Adipocyte (in vitro differentiated cells): Measurements from ENCODE around the gene ARTN.

ENCODE experiments used
- DNase-seq: peaks from one replicate; pipeline ENCODE4 v3.0.0-alpha.2; 2015; ENCODE audit warnings: low read depth
- H3K27me3 ChIP-seq: replicated peaks from 2 replicates; pipeline ENCODE4 v1.7.0; 2013; ENCODE audit warnings: mild to moderate bottlenecking, low read length, moderate library complexity; ENCODE audit not compliant: control insufficient read depth, insufficient read depth
- H3K36me3 ChIP-seq: 2 replicates; pipeline ENCODE4 v1.7.0; 2013; ENCODE audit warnings: low read length, mild to moderate bottlenecking, moderate library complexity; ENCODE audit not compliant: control insufficient read depth, insufficient read depth, severe bottlenecking
- H3K4me1 ChIP-seq: 2 replicates; pipeline ENCODE4 v1.7.0; 2013; ENCODE audit warnings: mild to moderate bottlenecking, low read length, moderate library complexity; ENCODE audit not compliant: control insufficient read depth, insufficient read depth
- H3K4me3 ChIP-seq: 2 replicates; pipeline ENCODE4 v1.7.0; 2013; ENCODE audit warnings: mild to moderate bottlenecking, low read length, moderate library complexity
- H3K9ac ChIP-seq: 2 replicates; pipeline ENCODE4 v1.7.0; 2013; ENCODE audit warnings: mild to moderate bottlenecking, low read length, moderate library complexity
- H3K9me3 ChIP-seq: 2 replicates; pipeline ENCODE4 v1.7.0; 2013; ENCODE audit warnings: mild to moderate bottlenecking, low read length, moderate library complexity; ENCODE audit not compliant: control insufficient read depth

The ARTN gene

DNA sequence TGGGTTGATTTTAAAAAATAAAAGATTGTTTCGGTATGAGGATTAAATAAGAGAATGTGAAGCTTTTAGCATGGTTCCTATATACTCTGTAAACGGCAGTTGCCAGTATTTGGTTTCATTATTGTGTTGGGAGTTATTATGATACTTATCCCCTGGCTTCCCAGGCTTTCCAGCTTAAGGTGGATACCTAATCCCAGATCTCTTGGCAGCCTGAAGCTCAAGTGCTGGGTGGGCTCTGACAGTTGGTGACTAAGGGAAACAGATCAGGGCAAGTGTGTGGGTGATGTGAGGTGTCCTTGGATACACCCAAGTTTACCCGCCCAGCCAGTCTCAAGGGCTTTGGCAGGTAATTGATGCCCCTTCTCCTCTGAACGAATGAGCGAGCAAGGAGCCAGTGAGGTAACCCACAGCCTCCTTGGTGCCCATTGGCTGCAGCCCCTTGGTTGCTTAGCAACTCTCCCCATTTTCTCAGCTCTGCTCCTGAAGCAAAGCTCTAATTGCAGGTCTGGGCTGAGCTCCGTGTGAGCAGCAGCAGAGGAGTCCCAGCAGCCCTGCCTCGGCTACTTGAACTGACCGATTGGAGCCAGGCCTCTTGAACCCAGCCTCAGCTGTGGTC, 19.2 kb downstream of the ARTN start:
- Histone ChIP-seq H3K27me3 (no peaks in the 10 kb centered on the region), H3K36me3 (peaks cover 31% of the 10 kb centered on the region), H3K9ac (no peak overlapping the region), H3K9me3 (no peaks in the 10 kb centered on the region), H3K4me1 (peaks cover 17% of the 10 kb centered on the region), H3K4me3 (no peak overlapping the region)
- no peak for DNase-seq

DNA sequence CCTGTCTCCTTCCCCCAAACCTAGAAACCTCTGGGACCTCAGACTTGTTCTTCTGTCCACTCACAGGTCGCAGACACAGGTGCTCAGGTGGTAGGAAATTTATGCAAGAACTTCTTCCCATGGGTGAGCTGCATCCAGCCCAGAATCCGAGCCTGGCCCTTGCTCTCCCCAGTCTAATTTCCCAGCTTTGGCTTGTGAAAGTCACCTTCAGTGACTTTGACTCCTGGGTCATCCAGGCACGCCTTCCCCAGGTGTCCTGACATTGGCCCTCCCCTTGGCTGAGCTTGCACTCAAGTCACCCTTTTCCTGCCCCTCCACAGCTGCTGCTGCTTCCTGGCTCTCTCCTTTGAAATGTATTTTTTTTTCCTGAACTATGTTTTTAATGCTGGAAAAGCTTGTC, 19.8 kb downstream of the ARTN start:
- Histone ChIP-seq H3K36me3 (peaks cover 36% of the 10 kb centered on the region), H3K9ac (no peak overlapping the region), H3K4me3 (no peak overlapping the region), H3K27me3 (no peaks in the 10 kb centered on the region), H3K4me1 (peaks cover 12% of the 10 kb centered on the region), H3K9me3 (no peaks in the 10 kb centered on the region)
- no peak for DNase-seq

DNA sequence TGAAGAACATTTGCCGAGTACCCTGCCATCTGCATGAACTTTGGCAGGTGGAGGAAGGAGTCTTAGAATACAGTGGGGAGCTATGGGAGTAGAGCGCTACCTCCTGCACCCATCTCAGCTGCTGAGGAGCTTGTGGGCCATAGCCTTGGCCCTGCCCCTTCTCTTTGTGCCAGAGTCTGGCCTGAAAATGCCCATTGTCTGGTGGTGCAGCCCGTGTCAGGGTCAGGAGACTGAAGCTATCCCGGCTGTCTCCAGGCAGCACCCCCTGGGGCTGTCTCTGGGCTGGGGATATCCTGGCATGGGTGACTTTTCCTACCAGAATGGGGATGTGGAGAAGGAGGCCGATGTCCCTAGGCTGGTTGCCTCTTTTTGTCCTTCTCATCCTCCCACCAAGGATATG, 20.4 kb downstream of the ARTN start:
- DNase-seq: no peak
- Histone ChIP-seq H3K9ac (no peak overlapping the region), H3K27me3 (no peaks in the 10 kb centered on the region)

DNA sequence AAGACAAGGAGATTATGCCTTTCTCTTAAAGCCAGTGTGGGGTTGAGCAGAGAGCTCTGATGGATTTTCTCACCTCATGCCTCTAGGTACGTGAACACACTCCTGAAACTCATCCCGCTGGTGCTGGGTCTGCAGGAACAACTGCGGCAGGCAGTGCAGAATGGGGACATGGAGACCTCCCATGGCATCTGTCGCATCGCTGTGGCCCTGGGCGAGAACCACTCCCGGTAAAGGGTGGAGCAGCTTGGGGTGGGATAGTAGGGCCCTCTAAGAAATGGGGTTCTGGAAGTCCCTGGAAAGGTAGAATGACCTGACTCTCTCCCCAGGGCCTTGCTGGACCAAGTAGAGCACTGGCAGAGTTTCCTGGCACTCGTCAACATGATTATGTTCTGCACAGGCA, 22.6 kb downstream of the ARTN start:
- Histone ChIP-seq H3K4me1 (peaks cover 7% of the 10 kb centered on the region), H3K9me3 (no peaks in the 10 kb centered on the region), H3K9ac (no peak overlapping the region), H3K4me3 (no peak overlapping the region), H3K36me3 (peaks cover 51% of the 10 kb centered on the region), H3K27me3 (no peaks in the 10 kb centered on the region)
- no peak for DNase-seq

More for the DNA sequence above, 20.4 kb downstream of the ARTN start:
- no peaks in the 10 kb centered on the region for H3K9me3 ChIP-seq
- H3K4me3 ChIP-seq: no peak overlapping the region
- peaks cover 43% of the 10 kb centered on the region for H3K36me3 ChIP-seq
- H3K4me1 ChIP-seq: peaks cover 7% of the 10 kb centered on the region

DNA sequence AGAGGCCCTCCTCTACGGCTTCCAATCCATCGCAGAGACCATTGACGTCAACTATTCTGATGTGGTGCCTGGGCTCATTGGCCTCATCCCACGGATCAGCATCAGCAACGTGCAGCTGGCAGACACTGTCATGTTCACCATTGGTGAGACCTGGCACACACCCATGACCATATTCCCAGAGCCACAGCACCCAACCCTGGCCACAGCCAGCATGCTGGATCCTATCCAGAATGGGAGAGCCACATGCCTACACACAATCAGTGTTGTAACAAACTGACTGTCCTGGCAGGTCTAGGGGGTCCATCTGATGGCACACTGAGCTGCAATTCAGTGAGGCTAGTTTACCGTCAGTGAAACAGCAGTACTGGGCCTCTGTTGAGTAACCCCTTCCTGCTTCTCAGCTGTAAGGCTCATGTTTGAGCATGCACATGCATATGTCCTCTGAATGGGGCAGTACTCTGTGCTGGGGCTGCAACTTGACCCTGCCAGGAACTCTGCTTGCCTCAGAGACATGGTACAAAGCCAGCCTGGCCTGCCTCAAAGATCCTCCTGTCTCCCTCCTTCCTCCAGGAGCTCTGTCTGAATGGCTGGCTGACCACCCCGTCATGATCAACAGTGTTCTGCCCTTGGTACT, 23.9 kb downstream of the ARTN start:
- peaks cover 64% of the 10 kb centered on the region for H3K36me3 ChIP-seq
- no peak for DNase-seq
- no peaks in the 10 kb centered on the region for H3K4me1 ChIP-seq
- no peak overlapping the region for H3K9ac ChIP-seq
- no peak overlapping the region for H3K4me3 ChIP-seq
- no peaks in the 10 kb centered on the region for H3K9me3 ChIP-seq
- H3K27me3 ChIP-seq: no peaks in the 10 kb centered on the region

DNA sequence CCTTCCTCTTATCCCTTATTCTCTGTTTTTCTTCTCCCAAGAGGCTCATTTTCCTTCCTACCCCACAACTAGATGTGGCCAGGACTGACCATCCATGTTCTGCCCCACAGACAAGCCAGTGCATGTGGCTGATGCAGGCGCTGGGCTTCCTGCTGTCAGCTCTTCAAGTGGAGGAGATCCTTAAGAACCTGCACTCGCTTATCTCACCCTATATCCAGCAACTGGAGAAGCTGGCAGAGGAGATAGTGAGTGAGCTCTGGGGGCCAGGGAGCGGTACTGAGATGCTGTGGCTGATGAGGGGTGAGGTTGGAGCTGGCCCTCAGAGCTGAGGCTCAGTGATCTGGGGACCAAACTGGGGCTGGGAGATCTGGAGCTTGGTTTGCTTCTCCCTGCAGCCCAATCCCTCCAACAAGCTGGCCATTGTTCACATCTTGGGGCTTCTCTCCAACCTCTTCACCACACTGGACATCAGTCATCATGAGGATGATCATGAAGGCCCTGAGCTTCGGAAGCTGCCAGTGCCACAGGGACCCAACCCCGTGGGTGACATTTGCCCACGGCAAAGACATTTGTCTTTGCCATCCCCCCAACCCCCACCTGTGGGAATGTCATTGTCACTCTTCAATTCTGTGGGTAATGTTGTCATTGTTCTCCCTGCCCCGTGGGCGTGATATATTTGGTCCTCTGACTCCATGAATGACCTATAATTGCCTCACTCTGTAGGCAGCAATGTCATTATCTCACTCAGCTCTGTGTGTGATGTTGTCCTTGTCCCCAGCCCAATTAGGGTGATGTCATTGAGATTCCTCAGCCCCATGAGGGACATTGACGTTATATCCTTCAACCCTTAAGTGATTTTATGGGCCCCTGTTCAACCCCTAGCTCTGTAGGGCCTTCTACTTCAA, 25.0 kb downstream of the ARTN start:
- H3K4me3 ChIP-seq: no peak overlapping the region
- H3K4me1 ChIP-seq: no peaks in the 10 kb centered on the region
- H3K36me3 ChIP-seq: peaks cover 72% of the 10 kb centered on the region
- no peak overlapping the region for H3K9ac ChIP-seq
- H3K27me3 ChIP-seq: no peaks in the 10 kb centered on the region
- H3K9me3 ChIP-seq: no peaks in the 10 kb centered on the region
- DNase-seq: no peak

DNA sequence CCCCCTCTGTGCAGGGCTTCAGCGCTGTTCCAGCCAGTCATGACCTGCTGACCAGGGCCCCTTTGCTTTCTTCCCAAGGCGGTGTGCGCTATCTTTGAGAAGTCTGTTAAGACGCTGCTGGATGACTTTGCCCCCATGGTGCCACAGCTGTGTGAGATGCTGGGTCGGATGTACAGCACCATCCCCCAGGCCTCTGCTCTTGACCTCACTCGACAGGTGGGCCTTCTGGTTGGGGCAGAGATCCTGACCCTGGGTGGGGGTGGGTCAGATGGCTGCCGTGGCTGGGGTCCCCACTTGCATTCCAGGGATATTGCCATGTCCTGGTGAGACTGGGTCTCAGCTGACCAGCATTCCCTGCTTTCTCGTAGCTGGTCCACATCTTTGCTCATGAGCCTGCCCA, 27.2 kb downstream of the ARTN start:
- Histone ChIP-seq H3K9ac (no peak overlapping the region), H3K4me3 (no peak overlapping the region), H3K27me3 (no peaks in the 10 kb centered on the region), H3K36me3 (peaks cover 87% of the 10 kb centered on the region), H3K4me1 (no peaks in the 10 kb centered on the region), H3K9me3 (no peaks in the 10 kb centered on the region)
- DNase-seq: no peak

DNA sequence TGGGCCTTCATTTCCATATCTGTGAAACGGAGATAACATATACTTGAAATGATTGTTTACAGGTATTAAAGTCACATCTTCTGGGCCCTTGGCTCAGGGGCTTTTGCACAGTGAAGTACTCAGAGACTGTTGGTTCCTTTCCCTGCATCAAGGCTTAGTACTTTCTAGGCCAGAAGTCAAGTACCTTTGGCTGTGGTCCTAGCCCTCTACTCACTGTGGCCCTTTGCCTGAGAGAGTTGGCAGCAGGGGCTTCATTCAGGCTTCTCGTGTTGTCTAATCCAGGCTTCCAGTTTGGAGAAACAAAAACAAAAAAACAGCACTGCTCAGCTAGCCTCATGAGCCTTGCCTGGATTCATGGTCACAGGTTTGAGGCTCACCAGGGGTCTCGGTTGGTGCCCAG, 28.1 kb downstream of the ARTN start:
- H3K9ac ChIP-seq: no peak overlapping the region
- H3K36me3 ChIP-seq: peaks cover 82% of the 10 kb centered on the region
- H3K27me3 ChIP-seq: no peaks in the 10 kb centered on the region
- H3K4me3 ChIP-seq: no peak overlapping the region
- no peak for DNase-seq
- H3K9me3 ChIP-seq: no peaks in the 10 kb centered on the region
- no peaks in the 10 kb centered on the region for H3K4me1 ChIP-seq

DNA sequence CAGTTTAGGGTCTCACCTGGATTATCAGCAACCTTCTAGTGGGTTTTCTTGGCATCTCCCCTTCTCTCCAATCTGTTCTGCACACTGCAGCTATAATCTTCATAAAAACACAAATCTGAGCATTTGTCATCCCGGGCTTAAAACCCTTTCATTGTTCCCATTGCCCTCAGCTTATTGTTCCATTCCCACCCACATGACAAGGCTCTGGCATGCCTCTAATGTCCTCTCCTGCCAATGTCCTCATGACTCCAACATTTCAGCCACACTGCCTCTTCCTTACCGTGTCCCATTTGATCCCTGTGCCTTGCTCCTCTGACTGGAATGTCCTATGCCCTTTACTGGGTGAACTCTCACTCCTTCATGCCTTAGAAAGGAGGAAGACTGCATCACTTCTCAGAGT, 28.7 kb downstream of the ARTN start:
- no peak for DNase-seq
- Histone ChIP-seq H3K36me3 (peaks cover 81% of the 10 kb centered on the region), H3K4me3 (no peak overlapping the region), H3K4me1 (no peaks in the 10 kb centered on the region), H3K9me3 (no peaks in the 10 kb centered on the region), H3K9ac (no peak overlapping the region), H3K27me3 (no peaks in the 10 kb centered on the region)

DNA sequence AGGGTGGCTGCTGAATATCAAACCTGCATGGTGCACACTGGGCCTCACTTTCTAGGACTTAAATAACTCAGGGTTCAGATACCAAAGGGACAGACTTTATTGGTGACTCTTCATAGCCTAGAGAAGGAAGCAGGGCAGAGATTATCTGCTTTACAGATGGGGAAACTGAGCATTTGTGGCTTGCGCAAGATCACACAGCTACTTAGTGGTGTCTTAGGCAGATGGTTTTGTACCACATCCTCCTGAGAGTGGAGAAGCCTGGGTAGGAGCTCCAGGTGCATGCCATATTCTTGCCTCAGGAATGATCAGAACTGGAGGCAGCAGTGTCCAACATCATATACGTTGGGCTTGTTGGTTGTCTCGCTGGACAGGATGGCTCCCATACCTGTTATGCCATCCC, 29.4 kb downstream of the ARTN start:
- Histone ChIP-seq H3K4me3 (no peak overlapping the region), H3K9me3 (no peaks in the 10 kb centered on the region), H3K36me3 (peaks cover 80% of the 10 kb centered on the region), H3K27me3 (no peaks in the 10 kb centered on the region), H3K4me1 (no peaks in the 10 kb centered on the region), H3K9ac (no peak overlapping the region)
- DNase-seq: no peak

DNA sequence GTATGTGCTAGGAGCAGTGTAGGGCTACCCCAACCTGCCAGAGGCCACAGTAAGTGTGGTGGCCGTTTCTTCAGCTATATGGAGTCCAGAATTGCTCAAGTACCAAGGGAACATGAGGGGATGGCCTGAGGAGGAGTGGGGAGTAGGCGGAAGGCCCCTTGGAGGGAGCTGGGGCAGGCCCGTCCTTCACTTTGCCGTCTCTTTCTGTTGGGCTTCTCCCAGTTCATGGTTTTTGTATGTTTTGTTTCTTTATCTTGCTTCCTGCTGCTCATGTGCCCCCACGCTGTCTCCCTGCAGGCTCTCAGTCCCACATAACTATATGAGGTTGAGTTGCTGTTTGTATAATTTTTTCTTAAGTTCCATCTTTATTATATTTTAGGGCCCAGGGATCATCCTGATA, 30.3 kb downstream of the ARTN start:
- no peak overlapping the region for H3K9ac ChIP-seq
- H3K9me3 ChIP-seq: no peaks in the 10 kb centered on the region
- no peaks in the 10 kb centered on the region for H3K4me1 ChIP-seq
- no peak overlapping the region for H3K4me3 ChIP-seq
- DNase-seq: no peak
- H3K27me3 ChIP-seq: no peaks in the 10 kb centered on the region
- peaks cover 71% of the 10 kb centered on the region for H3K36me3 ChIP-seq
